ENCODE measurements around the gene RNF214.

DNA sequence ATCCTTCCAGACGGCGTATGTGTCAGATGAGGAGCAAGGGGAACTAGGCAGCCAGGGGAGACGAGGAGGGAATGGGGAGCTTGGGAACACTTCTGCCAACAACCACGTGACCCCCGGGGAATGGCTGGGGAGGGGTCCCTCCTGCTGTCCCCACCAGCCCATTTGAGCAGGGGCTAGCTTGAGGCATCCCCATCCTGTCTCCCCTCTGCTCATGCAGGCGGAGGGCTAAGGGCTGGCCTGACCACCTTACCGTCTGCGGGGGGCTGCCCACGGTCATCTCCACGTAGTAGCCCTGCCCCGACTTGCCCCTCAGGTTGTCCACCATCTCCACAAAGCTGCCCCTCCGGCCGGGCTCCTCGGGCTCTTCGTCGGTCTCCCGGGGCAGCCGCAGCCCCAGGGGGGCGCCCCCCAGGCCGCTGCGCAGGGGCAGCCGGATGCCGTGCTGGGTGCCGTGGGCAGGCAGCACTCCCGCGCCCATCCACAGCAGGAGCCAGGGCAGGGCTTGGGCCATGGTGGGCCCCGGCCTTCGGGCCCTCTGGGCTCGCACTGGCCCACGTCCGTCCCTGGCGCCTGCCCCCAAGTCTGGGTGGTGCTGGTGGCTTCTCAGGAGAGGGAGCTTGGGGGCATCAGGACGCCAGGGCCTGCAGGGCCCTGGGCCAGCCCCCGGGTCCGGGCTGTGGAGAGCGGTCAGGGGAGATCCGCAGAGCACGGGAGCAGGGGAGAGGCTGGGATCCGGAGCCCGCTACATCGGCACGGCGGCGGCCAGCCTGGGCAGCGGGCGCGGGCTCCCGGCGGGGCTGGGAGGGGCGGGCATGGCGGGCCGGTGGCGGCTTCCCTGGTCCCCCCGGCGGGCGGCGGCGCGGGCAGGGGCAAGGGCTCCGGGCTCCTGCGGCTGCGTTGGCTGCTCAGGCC, 83.1 kb downstream of the RNF214 start:
- TF ChIP-seq, protein P1, sequence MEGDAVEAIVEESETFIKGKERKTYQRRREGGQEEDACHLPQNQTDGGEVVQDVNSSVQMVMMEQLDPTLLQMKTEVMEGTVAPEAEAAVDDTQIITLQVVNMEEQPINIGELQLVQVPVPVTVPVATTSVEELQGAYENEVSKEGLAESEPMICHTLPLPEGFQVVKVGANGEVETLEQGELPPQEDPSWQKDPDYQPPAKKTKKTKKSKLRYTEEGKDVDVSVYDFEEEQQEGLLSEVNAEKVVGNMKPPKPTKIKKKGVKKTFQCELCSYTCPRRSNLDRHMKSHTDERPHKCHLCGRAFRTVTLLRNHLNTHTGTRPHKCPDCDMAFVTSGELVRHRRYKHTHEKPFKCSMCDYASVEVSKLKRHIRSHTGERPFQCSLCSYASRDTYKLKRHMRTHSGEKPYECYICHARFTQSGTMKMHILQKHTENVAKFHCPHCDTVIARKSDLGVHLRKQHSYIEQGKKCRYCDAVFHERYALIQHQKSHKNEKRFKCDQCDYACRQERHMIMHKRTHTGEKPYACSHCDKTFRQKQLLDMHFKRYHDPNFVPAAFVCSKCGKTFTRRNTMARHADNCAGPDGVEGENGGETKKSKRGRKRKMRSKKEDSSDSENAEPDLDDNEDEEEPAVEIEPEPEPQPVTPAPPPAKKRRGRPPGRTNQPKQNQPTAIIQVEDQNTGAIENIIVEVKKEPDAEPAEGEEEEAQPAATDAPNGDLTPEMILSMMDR (IDR thresholded peaks at IDR 0.05; ENCODE audit: poor library complexity, severe bottlenecking) = no peak
- TF ChIP-seq EP300 (conservative IDR thresholded peaks at IDR 0.05; ENCODE audit: poor library complexity, severe bottlenecking) = no peak
